Loucy (cell line): Measurements from ENCODE around the gene GSK3B.

Experiments used
- H2AFZ ChIP-seq: fragments of 200-600 bp; sonication (generic); 2 replicates; pipeline ENCODE4 v1.6.0; 2016; ENCODE audit warnings: antibody characterized with exemption, mild to moderate bottlenecking, low read length, moderate library complexity
- H3F3A ChIP-seq: fragments of 200-600 bp; 2 replicates; pipeline ENCODE4 v1.6.0; 2016; ENCODE audit warnings: antibody characterized with exemption, low read depth, mild to moderate bottlenecking
- H3K27me3 ChIP-seq: fragments of 200-600 bp; sonication (generic); 2 replicates; pipeline ENCODE4 v1.6.1; 2014; ENCODE audit warnings: low read length, mild to moderate bottlenecking; ENCODE audit not compliant: insufficient read depth, poor library complexity, severe bottlenecking
- H3K36me3 ChIP-seq: fragments of 200-600 bp; sonication (generic); 2 replicates; pipeline ENCODE4 v1.6.1; 2016; ENCODE audit warnings: low read length; ENCODE audit not compliant: insufficient read depth
- H3K4me1 ChIP-seq: fragments of 200-600 bp; sonication (generic); 2 replicates; pipeline ENCODE4 v1.5.1; 2014; ENCODE audit warnings: low read length, mild to moderate bottlenecking; ENCODE audit not compliant: insufficient read depth, poor library complexity, severe bottlenecking
- H3K4me2 ChIP-seq: fragments of 200-600 bp; sonication (generic); 2 replicates; pipeline ENCODE4 v1.6.0; 2014; ENCODE audit warnings: antibody characterized with exemption, low read length, low read depth, mild to moderate bottlenecking; ENCODE audit not compliant: poor library complexity, severe bottlenecking
- H3K4me3 ChIP-seq: fragments of 200-600 bp; sonication (generic); 2 replicates; pipeline ENCODE4 v1.5.1; 2014; ENCODE audit warnings: low read length, mild to moderate bottlenecking, mixed read lengths; ENCODE audit not compliant: poor library complexity, severe bottlenecking
- H3K79me2 ChIP-seq: fragments of 200-600 bp; sonication (generic); 2 replicates; pipeline ENCODE4 v1.6.1; 2014; ENCODE audit warnings: low read length; ENCODE audit not compliant: insufficient read depth
- H3K9ac ChIP-seq: fragments of 200-600 bp; sonication (generic); 2 replicates; pipeline ENCODE4 v1.6.0; 2014; ENCODE audit warnings: mild to moderate bottlenecking, low read depth, low read length, moderate library complexity; ENCODE audit not compliant: poor library complexity, severe bottlenecking
- H3K9me2 ChIP-seq: fragments of 200-600 bp; sonication (generic); replicated peaks from 2 replicates; pipeline ENCODE4 v1.6.1; 2016; ENCODE audit warnings: low read depth, low read length, mixed read lengths
- H3K9me3 ChIP-seq: fragments of 200-600 bp; sonication (generic); 2 replicates; pipeline ENCODE4 v1.6.1; 2014; ENCODE audit warnings: mild to moderate bottlenecking, antibody characterized with exemption, low read length, low read depth; ENCODE audit not compliant: insufficient read depth
- H4K20me1 ChIP-seq: fragments of 200-600 bp; sonication (generic); 2 replicates; pipeline ENCODE4 v1.6.0; 2014; ENCODE audit warnings: antibody characterized with exemption, low read length, mild to moderate bottlenecking; ENCODE audit not compliant: insufficient read depth, poor library complexity, severe bottlenecking
- CTCF ChIP-seq: fragments of 200-600 bp; sonication (generic); conservative IDR thresholded peaks from 2 replicates; pipeline ENCODE4 v1.5.1; 2014; ENCODE audit warnings: mild to moderate bottlenecking, antibody characterized with exemption, low read length
- EZH2phosphoT487 ChIP-seq: fragments of 200-600 bp; IDR thresholded peaks from 2 replicates; pipeline ENCODE4 v1.6.1; 2018; ENCODE audit warnings: antibody characterized with exemption, mild to moderate bottlenecking, moderate library complexity, borderline replicate concordance

GSK3B gene

GRCh38 chr3:120140098-120140742 is 46.0 kb upstream of the GSK3B start:
- H3K4me3 ChIP-seq, result no peak overlapping the region
- no peaks in the 10 kb centered on the region for H3K9me3 ChIP-seq
- H3K9me2 ChIP-seq, result no peaks in the 10 kb centered on the region
- H3K9ac ChIP-seq, result no peak overlapping the region
- H3K4me2 ChIP-seq, result no peak overlapping the region
- H3K36me3 ChIP-seq, result no peaks in the 10 kb centered on the region
- H4K20me1 ChIP-seq, result no peaks in the 10 kb centered on the region
- no peaks in the 10 kb centered on the region for H3K4me1 ChIP-seq
- no peaks in the 10 kb centered on the region for H3K27me3 ChIP-seq
- H3K79me2 ChIP-seq, result no peaks in the 10 kb centered on the region
- TF ChIP-seq EZH2phosphoT487, result no peak
- H3F3A ChIP-seq, result no peaks in the 10 kb centered on the region
- H2AFZ ChIP-seq, result no peak overlapping the region

GRCh38 chr3:120139140-120139539 is 44.9 kb upstream of the GSK3B start:
- Histone ChIP-seq H3K9ac (no peak overlapping the region), H2AFZ (no peak overlapping the region)

GRCh38 chr3:120137548-120137947 is 43.3 kb upstream of the GSK3B start:
- H3K79me2 ChIP-seq, result no peaks in the 10 kb centered on the region
- H3K9ac ChIP-seq, result no peak overlapping the region
- no peaks in the 10 kb centered on the region for H3F3A ChIP-seq
- H3K4me3 ChIP-seq, result no peak overlapping the region
- no peaks in the 10 kb centered on the region for H3K36me3 ChIP-seq
- H3K4me2 ChIP-seq, result no peak overlapping the region
- no peak overlapping the region for H2AFZ ChIP-seq
- H3K9me2 ChIP-seq, result no peaks in the 10 kb centered on the region
- TF ChIP-seq CTCF, result no peak
- TF ChIP-seq EZH2phosphoT487, result no peak
- no peaks in the 10 kb centered on the region for H3K4me1 ChIP-seq
- H3K9me3 ChIP-seq, result no peaks in the 10 kb centered on the region
- no peaks in the 10 kb centered on the region for H4K20me1 ChIP-seq
- H3K27me3 ChIP-seq, result no peaks in the 10 kb centered on the region

More at GRCh38 chr3:120139140-120139539, 44.9 kb upstream of the GSK3B start:
- TF ChIP-seq CTCF (no peak), EZH2phosphoT487 (no peak)
- no peaks in the 10 kb centered on the region for H4K20me1 ChIP-seq
- no peaks in the 10 kb centered on the region for H3F3A ChIP-seq
- no peaks in the 10 kb centered on the region for H3K36me3 ChIP-seq
- H3K27me3 ChIP-seq, result no peaks in the 10 kb centered on the region
- H3K9me3 ChIP-seq, result no peaks in the 10 kb centered on the region
- H3K4me1 ChIP-seq, result no peaks in the 10 kb centered on the region
- no peaks in the 10 kb centered on the region for H3K79me2 ChIP-seq
- no peak overlapping the region for H3K4me3 ChIP-seq
- H3K4me2 ChIP-seq, result no peak overlapping the region
- H3K9me2 ChIP-seq, result no peaks in the 10 kb centered on the region

- Histone ChIP-seq H3F3A (no peaks in the 10 kb centered on the region), H3K27me3 (no peaks in the 10 kb centered on the region), H3K9ac (no peak overlapping the region), H3K4me3 (no peak overlapping the region), H2AFZ (no peak overlapping the region), H3K36me3 (no peaks in the 10 kb centered on the region), H3K4me2 (no peak overlapping the region), H3K9me2 (no peaks in the 10 kb centered on the region), H3K4me1 (no peaks in the 10 kb centered on the region), H4K20me1 (no peaks in the 10 kb centered on the region), H3K79me2 (no peaks in the 10 kb centered on the region), H3K9me3 (no peaks in the 10 kb centered on the region)
- TF ChIP-seq CTCF, result no peak
- TF ChIP-seq EZH2phosphoT487, result no peak
Observed at GRCh38 chr3:120130656-120131055, 36.4 kb upstream of the GSK3B start.
